GM21786 (cell line): Measurements from ENCODE around the gene POLD1.
"Not testable (repeated sequence)": the region's sequence is repeated elsewhere in the genome, so short reads cannot be mapped to it uniquely, and the experiment has no call there.

Experiments used
- ATAC-seq: cut with Tn5 transposase; IDR thresholded peaks from one replicate; pipeline ENCODE4 v1.9.1; 2021; ENCODE audit not compliant: unreplicated experiment

The POLD1 gene

DNA sequence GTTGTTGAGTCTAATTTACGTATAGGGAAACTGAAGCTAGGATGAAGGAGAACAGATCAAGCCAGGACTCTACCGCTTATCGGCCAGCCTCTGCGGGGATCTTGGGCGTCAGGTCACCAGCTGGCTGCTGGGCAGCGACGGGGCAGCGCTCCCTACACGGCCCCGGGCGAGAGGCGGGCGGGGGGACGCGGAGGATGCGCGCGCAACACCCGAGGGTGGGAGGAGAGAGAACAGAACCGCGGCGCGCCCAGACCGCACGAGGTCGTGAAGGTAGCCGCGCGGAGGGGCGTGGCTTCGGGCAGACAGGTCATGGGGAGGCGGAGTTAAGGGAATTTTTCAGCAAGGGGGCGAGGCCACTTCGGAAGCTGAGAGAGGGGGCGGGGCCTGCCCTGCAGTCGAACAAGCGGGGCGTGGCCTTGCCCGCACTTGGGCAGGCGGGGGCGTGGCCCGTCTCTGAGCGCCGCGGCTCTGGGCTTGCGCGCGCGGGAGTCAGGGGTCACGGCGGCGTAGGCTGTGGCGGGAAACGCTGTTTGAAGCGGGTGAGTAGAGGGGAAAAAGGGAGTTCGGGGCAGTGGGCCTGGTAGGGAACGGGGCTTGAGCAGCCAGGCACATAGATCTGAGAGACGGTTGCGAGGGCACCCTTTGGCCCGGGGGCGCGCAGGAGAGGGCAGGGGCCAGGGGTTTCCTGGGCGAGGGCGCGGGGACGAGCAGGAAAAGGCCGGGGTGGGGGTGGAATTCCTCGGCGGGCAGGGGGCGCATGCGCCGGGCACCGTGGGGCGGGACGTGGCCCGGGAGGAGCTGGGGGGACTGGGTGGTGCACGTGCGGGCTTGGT is at the start of gene POLD1:
POLD1 (plus strand) TSS at position 496 of the 833 bp plus-strand sequence. CDS start 14,505 bp downstream, outside the sequence.
- ATAC-seq: peak; percentile 82

DNA sequence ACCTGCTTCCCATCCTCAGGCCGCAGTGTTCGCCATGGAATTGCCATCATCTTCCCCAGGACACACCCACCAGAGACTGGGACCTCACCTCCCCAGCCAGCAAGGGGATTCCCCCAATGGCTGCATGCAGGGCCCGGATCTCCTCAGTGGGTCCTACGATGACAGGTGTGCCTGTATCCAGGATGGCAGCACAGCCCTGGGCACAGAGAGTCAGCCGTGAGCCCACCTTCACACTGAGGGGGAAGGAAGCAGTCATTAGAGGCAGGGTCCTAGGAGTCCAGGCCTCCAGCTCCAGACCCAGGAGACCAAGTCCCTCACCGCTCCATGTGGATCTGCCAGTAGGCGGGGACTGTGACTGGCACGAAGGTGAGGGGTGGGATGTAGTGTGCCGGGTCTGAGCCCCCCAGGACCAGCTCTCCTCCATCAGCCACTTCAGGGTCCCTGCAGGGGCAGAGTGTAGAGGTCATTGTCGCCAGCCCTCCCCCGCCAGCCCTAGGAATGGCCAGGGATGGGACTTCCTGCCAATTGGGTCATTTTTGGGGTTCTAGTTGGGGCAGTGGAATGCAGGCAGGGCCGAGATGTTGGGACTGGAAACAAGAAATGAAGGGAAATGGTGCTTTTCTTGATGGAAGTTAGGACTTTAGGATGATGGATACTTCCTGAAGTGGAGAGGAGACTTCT is 49.3 kb upstream of the POLD1 start:
- ATAC-seq: no peak

DNA sequence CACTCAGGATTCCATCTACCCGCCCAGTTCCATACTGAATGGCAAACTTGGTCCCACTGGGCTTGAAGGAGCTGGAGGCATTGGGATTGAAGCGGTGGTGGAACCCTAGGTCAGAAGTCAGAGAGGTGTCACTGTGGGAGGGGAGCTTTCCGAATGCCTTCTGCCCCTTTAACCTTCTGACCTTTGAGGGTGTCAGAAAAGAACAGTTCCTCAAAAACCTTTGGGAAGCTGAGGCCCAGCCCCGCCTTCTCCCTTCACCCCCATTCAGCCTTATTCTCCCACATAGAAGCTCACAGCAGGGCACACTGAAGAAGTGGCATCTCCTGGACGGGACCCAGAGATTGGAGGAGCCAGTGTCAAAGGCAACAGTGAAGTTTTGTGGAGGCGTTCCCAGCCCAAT is 47.1 kb upstream of the POLD1 start:
- ATAC-seq: not testable (repeated sequence)

DNA sequence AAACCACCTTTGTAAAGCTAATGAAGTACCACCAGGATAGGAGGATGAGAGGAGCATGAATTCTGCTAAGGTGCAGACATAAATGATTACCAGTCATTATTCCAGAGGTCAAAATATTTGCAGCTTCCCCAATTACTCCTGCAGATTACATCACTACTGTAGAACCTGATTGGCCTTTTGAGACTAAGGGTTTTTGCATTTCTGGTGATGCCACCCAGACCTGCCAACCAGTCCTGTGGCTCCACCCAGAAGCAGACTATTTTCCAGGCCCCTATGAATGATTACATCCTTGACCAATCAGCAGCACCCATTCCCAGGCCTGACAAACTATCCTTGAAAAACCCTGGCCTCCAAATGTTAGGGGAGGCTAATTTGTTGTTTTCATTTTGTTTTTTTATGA is 43.8 kb upstream of the POLD1 start:
- no peak for ATAC-seq

DNA sequence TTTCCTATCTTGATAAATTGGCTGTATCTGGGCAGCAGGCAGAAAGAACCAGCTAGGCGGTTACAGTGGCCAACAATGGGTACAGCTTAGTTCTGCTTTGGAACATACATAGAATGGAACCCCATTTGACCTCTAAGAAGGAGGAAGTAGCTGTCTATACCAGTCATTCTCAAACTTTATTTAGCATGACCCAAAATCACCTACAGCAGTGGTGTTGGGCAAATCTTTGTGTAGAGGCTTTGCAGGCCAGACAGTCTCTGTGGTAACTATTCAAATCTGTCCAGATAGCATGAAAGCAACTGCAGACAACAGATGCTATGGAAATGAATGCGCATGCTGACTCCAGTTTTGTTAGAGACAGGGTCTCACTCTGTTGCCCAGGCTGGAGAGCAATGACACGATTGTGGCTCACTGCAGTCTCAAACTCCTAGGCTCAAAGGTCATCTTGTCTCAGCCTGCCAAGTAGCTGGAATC is 43.0 kb upstream of the POLD1 start:
- ATAC-seq: peak; percentile 49

DNA sequence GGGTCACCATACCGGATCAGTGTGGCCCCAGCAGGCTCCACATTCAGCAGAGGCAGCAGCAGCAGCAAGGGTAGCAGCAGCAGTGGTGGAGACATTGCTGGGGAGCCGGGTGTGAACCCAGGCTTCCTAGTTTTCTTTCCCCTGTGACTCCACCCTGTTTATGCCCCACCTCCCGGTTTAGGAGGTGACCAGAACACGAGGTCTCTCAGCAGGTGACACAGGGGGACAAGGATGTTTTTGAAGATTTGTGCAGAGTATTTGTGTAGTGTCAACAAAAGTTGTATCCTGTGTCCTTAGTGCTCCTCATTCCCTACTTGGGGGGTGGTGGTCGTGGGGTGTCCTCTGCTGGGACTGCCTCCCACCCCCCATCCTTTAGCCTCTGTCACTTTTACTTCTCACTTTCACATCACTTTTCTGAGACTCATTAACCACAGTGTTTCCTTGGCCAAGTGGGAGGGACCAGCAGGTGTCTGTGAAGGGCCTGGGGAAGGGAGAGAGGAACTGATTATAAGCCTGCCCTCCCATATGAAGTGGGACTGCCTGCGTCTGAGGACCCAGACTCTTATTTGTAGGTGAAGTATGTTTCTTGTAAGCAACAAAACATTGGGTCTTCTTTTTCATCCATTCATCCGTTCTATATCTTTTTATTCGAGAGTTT is 39.4 kb upstream of the POLD1 start:
- peak; percentile 48 for ATAC-seq

DNA sequence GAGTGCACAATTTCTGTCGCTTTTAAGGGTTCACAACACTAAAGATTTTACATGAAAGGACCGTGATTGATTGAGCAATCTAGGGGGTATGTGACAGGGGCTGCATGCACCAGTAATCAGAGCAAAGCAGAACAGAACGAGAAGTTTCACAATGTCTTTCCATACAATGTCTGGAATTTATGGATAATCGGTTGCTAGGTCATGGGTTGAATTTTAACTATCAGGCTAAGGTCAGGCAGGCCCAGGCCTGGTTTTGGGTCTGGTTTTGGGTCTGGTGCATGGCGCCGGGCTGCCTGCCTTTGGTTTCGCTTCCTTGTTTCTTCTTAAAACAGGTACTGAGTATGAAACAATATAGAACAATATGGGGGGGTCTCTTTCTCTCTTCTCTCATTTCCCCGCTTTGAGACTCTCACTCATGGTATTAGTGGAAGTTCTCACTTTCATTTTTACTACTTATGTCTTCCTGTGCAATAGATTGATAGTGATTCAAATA is 37.0 kb upstream of the POLD1 start:
- ATAC-seq: not testable (repeated sequence)

DNA sequence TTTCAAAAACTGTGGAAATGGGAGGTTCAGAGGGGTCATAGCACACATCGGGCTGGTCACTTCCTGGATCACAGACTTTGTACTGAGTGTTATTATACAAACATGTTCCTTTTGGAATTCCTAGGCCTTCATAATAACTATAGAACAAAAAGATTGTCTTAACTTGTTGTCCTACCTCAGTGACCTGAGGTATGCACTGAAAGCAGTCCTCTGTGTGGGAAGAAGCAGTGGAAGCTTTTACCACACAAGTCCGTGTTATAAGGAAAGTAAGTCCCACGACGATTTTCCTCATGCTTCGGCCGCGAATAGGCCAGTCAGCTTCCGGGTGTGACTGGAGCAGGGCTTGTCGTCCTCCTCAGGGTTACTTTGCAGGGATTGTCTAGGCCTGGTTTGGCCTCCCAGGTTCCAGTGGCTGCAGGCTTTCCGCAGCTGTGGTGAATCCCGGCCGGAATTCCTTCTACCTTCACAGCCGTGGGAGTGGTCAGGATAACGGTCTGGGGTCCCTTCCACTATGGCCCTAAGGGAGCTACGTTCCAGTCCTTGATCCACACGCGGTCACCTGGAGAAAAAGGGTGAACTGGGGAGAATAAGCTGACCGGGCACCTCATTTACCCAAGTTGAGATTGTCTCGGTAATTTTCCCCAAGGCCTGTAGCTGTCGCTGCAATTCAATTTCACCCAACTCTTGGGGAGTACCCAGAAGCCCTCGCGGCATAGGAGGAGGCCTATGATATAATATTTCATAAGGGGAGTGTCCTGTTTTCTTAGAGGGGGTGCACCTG is 34.7 kb upstream of the POLD1 start:
- no peak for ATAC-seq

DNA sequence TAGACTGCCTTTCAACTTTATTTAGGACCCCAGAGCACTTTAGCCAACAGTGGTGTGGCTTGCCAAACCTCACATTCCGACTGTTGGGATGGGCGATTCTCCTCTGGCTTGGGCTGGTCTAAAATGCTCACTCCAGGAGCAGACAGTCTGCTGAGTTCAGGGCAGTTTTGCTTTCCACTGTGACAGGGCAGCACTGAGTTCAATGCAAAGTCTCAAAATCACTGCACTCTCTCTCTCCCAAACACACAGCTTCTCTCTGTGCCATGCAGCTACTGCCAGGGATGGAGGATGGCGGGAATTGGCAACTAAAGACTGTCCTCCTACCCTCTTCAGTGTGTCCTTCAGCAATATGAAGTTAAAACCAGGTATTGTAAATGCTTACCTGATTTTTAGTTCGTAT is 31.9 kb upstream of the POLD1 start:
- no peak for ATAC-seq

DNA sequence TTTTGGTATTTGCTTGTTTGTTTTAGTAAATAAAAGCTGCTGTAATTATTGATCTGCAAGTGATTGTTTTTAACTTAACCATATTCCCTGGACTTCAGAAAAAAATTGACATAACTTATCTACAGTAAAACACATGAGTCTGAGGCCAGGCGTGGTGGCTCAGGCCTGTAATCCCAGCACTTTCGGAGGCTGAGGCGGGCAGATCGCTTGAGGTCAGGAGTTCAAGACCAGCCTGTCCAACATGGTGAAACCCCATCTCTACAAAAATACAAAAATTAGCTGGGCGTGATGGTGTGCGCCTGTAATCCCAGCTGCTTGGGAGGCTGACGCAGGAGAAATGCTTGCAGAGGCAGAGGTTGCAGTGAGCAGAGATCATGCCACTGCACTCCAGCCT is 30.7 kb upstream of the POLD1 start:
- ATAC-seq: not testable (repeated sequence)

DNA sequence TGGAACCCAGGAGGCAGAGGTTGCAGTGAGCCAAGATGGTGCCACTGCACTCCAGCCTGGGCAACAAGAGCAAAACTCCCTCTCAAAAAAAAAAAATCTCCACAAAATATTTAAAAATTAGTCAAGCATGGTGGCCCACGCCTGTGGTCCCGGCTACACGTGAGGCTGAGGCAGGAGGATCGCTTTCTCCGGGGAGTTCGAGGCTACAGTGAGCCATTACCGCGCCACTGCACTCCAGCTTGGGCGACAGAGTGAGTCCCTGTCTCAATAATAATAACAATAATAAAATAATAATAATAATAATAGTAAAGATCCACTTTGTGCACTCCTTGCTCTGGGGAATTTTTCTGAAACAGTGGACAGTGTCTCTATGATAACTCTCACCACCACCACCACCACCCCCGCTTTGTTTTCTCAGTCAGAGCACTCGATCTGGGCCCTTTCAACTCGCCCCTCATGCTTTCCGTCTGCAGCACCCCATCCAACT is 27.4 kb upstream of the POLD1 start:
- no peak for ATAC-seq

DNA sequence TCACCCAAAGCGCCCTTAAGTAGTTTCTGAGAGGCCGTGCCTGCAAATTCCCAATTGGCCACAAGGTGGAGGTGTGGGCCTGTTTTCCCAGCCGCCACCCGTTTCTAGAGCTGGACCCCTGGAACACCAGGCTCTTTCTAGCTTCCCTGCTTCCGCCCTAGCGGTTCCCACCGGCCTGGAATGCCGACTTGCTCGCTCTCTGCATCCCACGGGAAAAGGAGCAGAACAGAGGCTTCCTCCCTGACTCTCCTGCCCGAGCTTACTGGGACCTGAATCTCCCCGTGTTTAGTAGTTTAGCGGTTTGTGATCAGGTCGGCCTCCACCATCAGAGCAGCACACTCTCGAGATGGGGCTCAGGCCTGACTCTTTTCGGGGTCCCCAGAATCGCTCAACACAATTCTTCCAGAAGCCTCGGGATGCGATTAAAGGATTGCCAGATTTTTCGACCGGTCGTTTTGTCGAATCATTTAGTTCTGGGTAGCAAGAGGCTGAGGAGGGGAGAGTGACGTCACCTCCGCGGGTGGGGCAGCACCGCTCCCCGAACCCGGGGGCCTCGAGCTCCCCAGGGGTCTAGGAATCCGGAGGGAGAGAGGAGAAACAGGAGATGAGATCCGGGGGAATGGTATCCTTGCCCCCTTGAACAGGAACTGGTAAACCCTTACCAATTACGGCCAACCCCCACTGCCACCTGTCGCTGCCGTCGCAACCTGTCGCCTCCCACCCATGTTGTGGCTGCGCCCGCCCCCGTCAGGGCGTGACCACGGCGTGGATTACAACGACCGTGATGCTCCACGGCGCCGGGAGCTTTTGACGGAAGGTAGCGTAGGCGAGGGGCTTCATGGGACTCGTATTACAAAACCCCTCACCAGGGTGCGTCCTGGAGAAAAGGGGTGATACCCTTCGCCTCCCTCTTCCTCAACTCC is 26.7 kb upstream of the POLD1 start:
- no peak for ATAC-seq

DNA sequence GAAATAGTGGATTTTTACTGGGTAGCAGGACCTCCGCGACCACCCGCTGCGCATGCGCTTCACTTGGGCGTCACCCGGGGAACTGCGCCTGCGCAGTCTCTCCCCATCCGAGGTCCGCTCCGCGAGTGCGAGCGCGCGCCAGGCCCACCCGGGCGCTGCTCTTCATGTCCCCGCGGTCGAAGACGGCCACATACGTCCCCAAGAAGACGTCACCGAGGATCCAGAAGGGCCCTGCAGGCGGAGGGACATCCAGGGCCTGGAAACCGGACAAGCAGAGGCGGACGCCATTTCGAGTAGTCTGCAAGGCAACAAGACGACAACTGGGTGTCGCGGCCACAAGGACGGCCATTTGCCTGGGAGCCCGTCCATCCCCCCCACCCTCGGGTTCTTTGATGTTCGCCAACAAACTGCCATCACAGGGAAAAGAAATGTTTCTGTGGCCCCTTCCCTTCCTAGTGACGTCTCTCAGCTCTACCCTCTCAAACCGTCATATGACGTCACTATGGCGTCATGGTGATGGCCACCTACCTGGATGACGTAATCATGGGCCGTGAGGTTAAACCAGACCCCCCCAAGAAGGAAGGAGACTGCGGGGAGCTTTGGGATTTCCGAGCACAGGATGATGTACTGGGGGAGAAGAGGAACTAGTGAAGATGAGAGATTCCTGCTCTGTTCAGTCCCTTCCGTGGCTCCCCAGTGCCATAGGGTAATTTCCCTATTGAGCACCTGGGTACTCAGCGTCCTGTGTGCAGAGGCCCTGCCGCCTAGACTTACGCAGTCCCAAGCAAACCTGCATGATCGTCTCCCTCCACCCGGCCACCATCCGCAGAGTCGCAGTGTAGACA is 25.4 kb upstream of the POLD1 start:
- no peak for ATAC-seq

DNA sequence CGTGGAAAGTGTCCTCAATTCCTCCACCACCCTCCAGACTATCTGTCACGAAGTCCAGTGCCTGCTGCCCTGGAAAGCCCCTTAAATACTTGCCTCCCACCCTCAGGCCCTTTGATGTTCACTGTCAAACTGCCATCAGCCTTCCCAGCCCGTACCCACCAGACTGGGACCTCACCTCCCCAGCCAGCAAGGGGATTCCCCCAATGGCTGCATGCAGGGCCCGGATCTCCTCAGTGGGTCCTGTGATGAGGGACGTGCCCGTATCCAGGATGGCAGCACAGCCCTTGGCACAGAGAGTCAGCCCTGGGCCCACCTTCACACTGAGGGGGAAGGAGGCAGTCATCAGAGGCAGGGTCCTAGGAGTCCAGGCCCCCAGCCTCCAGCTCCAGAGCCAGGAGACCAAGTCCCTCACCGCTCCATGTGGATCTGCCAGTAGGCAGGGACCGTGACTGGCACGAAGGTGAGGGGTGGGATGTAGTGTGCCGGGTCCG is 24.8 kb upstream of the POLD1 start:
- no peak for ATAC-seq

DNA sequence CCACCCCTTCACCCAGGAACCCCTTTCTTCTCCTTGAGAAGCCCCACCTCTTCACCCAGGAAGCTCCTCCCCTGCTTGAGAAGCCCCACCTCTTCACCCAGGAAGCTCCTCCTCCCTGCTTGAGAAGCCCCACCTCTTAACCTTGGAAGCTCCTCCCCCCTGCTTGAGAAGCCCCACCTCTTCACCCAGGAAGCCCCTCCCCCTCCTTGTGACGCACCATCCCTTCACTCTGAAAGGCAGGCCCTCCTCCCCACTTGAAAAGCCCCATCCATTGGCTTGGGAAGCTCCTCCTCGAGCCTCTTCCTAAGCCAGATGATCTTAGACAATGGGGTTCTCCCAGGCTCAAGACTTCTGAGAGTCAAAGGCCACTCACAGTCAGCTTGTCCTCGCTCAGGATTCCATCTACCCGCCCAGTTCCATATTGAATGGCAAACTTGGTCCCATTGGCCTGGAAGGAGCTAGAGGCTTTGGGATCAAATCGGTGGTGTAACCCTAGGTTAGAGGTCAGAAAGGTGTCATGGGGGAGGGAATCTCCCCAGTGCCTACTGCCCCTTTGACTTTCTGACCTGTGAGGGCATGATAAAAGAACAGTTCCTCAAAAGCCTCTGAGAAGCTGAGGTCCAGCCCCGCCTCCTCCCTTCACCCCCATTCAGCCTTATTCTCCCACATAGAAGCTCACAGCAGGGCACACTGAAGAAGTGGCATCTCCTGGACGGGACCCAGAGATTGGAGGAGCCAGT is 22.7 kb upstream of the POLD1 start:
- no peak for ATAC-seq

DNA sequence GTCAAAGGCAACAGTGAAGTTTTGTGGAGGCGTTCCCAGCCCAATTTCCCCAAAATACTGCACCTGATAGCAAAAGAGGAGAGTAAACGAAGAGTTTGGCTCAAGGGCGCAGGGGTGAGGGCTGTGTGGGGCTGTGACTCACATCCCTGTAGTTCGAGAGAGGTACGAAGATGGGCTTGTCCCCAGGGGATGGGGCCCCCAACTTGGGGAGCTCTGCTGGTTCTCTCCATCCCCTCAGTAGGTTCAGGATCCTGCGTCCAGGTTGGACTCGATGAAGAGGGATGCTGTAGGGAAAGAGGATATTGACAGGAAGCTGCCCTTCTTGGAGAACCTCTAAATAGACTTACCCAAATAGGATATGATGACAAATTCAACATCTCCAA is 22.1 kb upstream of the POLD1 start:
- ATAC-seq: no peak

DNA sequence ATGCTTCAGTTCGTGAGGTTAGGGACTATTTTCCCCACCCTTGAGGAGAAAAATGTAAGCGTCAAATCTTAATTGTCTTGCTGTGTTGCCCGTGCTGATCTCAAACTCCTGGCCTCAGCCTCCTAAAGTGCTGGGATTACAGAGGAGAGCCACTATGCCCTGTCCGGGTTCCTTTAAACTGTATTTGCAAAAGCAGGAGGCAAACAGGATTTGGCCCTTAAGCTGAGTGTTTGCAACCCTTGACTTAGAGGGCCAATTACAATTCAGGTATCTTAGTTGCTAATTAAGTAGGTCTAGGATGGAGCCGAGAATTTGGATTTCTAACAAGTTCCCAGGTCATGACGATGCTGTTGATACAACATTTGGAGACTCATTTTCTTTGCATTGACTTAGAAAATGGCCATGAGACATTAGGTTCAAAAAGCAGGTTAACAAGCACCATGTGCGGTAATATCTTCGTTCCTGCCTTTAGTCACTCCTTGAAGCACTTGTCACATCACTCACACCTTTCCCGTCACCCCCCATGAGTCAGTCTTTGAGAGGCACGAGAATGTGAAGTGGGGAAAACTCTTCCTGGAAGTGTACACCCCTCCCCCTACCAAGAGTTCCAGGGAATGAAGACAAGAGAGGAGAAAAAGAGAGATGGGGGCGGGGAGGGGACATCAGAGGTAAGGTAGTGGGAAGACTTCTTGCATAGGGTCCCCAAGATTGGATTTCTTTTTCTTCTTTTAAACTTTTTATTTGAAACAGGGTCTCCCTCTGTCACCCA is 21.3 kb upstream of the POLD1 start:
- no peak for ATAC-seq
